ENCODE results near the gene ST6GALNAC3. TPM values are rescaled to one million over a fixed set of nuclear protein-coding genes. Genes with fewer than 3 reads are reported as not detected.

Gene ST6GALNAC3
- polyA plus RNA-seq, 1 donor (not counting 4 experiments of a cell fraction or from before 2014, with no cell fraction given): 0.08 TPM

DNA sequence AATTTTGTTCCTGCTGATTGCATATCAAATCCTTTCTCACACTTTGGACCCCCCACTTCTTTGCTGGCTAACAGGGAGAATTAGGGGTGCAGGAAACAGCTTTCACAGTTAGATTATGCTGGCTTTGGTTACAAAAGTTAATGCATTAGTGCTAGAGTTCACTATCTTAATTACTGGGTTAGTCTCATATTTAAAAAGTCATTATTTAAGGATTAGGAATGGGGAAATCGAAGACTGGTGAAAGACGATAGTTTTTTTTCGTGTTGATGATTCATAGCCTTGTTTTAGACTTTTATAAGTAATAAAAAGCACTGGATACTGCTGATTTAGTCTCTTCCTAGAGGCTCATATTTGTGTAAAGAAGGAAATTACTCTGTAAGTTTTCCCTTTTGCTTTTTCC, 11.6 kb downstream of the ST6GALNAC3 start:
- H3K9me1 ChIP-seq (ENCODE audit: control insufficient read depth, extremely low read depth, insufficient read depth, low read length): no peaks in the 10 kb centered on the region
- H3K4me1 ChIP-seq (ENCODE audit: control insufficient read depth, extremely low read depth, insufficient read depth, low read length): no peaks in the 10 kb centered on the region
- H3K4me2 ChIP-seq (ENCODE audit: control insufficient read depth, extremely low read depth, insufficient read depth, low read depth, low read length): no peak overlapping the region
- H3K27me3 ChIP-seq (ENCODE audit: control insufficient read depth, extremely low read depth, insufficient read depth, low read length): no peaks in the 10 kb centered on the region
- FAIRE-seq (no peak), DNase-seq (ENCODE audit: low read depth, low spot score) (no peak)
- TF ChIP-seq, protein P1, sequence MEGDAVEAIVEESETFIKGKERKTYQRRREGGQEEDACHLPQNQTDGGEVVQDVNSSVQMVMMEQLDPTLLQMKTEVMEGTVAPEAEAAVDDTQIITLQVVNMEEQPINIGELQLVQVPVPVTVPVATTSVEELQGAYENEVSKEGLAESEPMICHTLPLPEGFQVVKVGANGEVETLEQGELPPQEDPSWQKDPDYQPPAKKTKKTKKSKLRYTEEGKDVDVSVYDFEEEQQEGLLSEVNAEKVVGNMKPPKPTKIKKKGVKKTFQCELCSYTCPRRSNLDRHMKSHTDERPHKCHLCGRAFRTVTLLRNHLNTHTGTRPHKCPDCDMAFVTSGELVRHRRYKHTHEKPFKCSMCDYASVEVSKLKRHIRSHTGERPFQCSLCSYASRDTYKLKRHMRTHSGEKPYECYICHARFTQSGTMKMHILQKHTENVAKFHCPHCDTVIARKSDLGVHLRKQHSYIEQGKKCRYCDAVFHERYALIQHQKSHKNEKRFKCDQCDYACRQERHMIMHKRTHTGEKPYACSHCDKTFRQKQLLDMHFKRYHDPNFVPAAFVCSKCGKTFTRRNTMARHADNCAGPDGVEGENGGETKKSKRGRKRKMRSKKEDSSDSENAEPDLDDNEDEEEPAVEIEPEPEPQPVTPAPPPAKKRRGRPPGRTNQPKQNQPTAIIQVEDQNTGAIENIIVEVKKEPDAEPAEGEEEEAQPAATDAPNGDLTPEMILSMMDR (optimal IDR thresholded peaks at IDR 0.05 in 1 of 3, IDR thresholded peaks at IDR 0.05 in 1 of 3, conservative IDR thresholded peaks at IDR 0.05 in 1 of 3; ENCODE audit: extremely low read depth in 1 of 3, insufficient read depth in 2 of 3, low read length in 3 of 3): no peak
- no peak for TF ChIP-seq EZH2 (IDR thresholded peaks at IDR 0.05; ENCODE audit: low read length)
- H4K20me1 ChIP-seq (ENCODE audit: control insufficient read depth, extremely low read depth, insufficient read depth, low read length): no peaks in the 10 kb centered on the region
- H3K79me2 ChIP-seq (ENCODE audit: control insufficient read depth, insufficient read depth, low read length): no peaks in the 10 kb centered on the region
- no peak overlapping the region for H2AFZ ChIP-seq (ENCODE audit: control insufficient read depth, low read length)
- no peaks in the 10 kb centered on the region for H3K36me3 ChIP-seq (ENCODE audit: control insufficient read depth in 2 of 2, extremely low read depth in 1 of 2, insufficient read depth in 2 of 2, low read length in 2 of 2)
- no peak overlapping the region for H3K27ac ChIP-seq (ENCODE audit: control insufficient read depth, insufficient read depth, low read length)
- no peaks in the 10 kb centered on the region for H3K9me3 ChIP-seq (ENCODE audit: control insufficient read depth, low read depth, low read length)
- dilution Hi-C loops (cut with MboI; ENCODE audit: extremely low pct_ligation_motif_present, low sequenced_read_pairs): no loop called here
- H3K9ac ChIP-seq (ENCODE audit: control insufficient read depth, extremely low read depth, insufficient read depth, low read length): no peak overlapping the region
- H3K4me3 ChIP-seq (ENCODE audit: control insufficient read depth in 2 of 3, extremely low read depth in 1 of 3, insufficient read depth in 2 of 3, low read depth in 1 of 3, low read length in 3 of 3): no peak overlapping the region

DNA sequence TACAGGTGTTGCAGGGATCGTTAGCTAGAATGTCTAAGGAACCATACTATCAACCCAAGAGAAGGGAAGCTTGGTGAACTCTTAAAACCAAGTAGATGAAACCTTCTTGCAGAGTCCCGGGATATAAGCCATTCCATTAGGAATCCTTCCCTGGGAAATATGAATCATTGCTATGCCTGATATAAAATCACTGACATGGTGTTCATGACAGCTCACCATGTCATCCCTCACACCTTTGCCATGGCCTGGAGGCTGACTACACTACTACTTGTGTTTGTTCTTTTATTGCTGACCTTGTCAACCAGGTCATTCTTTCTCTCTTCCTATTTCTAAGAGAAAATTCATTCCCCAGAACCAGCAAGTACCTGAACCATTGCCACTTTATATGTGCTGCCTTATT, 12.1 kb downstream of the ST6GALNAC3 start:
- Histone ChIP-seq H3K4me3 (ENCODE audit: control insufficient read depth in 2 of 3, extremely low read depth in 1 of 3, insufficient read depth in 2 of 3, low read depth in 1 of 3, low read length in 3 of 3) (no peak overlapping the region), H3K9me1 (ENCODE audit: control insufficient read depth, extremely low read depth, insufficient read depth, low read length) (no peaks in the 10 kb centered on the region), H3K9ac (ENCODE audit: control insufficient read depth, extremely low read depth, insufficient read depth, low read length) (no peak overlapping the region), H2AFZ (ENCODE audit: control insufficient read depth, low read length) (no peak overlapping the region), H3K79me2 (ENCODE audit: control insufficient read depth, insufficient read depth, low read length) (no peaks in the 10 kb centered on the region), H3K27ac (ENCODE audit: control insufficient read depth, insufficient read depth, low read length) (no peak overlapping the region), H3K4me1 (ENCODE audit: control insufficient read depth, extremely low read depth, insufficient read depth, low read length) (no peaks in the 10 kb centered on the region), H3K9me3 (ENCODE audit: control insufficient read depth, low read depth, low read length) (no peaks in the 10 kb centered on the region), H3K27me3 (ENCODE audit: control insufficient read depth, extremely low read depth, insufficient read depth, low read length) (no peaks in the 10 kb centered on the region), H4K20me1 (ENCODE audit: control insufficient read depth, extremely low read depth, insufficient read depth, low read length) (no peaks in the 10 kb centered on the region), H3K4me2 (ENCODE audit: control insufficient read depth, extremely low read depth, insufficient read depth, low read depth, low read length) (no peak overlapping the region), H3K36me3 (ENCODE audit: control insufficient read depth in 2 of 2, extremely low read depth in 1 of 2, insufficient read depth in 2 of 2, low read length in 2 of 2) (no peaks in the 10 kb centered on the region)
- TF ChIP-seq, protein P1 (optimal IDR thresholded peaks at IDR 0.05 in 1 of 3, IDR thresholded peaks at IDR 0.05 in 1 of 3, conservative IDR thresholded peaks at IDR 0.05 in 1 of 3; ENCODE audit: extremely low read depth in 1 of 3, insufficient read depth in 2 of 3, low read length in 3 of 3): no peak
- TF ChIP-seq EZH2 (IDR thresholded peaks at IDR 0.05; ENCODE audit: low read length): no peak
- dilution Hi-C loops (cut with MboI; ENCODE audit: extremely low pct_ligation_motif_present, low sequenced_read_pairs): no loop called here
- DNase-seq (ENCODE audit: low read depth, low spot score) (no peak), FAIRE-seq (no peak)

Data from keratinocyte (primary cell).